NOMO-1 (cell line): ENCODE results near the gene MAP1LC3B.
"Not testable (repeated sequence)": the region's sequence is repeated elsewhere in the genome, so short reads cannot be mapped to it uniquely, and the experiment has no call there.

Experiments
- DNase-seq, 2 experiments: peaks; one replicate each; lab custom pipeline; 2025; ENCODE audit not compliant: unreplicated experiment in 2 of 2; lab: John Stamatoyannopoulos, UW

MAP1LC3B gene

DNA sequence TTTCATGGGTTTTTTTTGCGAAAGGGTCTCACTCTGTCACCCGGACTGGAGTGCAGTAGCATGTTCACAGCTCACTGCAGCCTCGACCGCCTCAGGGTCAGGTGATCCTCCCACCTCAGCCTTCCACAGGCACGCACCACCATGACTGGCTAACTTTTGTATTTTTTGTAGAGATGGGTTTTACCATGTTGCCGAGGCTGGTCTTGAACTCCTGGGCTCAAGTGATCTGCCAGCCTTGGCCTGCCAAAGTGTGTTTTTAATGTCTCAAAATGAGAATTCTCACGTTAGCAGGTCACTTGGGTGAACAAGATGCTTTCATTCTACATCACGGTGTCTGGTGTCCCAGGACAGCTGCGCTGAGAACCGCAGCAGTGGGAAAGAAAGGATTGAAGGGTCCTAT, 11.7 kb upstream of the MAP1LC3B start:
- no peak for DNase-seq

- DNase-seq: no peak
Observed at GRCh38 chr16:87380881-87381280, 11.3 kb upstream of the MAP1LC3B start.

DNA sequence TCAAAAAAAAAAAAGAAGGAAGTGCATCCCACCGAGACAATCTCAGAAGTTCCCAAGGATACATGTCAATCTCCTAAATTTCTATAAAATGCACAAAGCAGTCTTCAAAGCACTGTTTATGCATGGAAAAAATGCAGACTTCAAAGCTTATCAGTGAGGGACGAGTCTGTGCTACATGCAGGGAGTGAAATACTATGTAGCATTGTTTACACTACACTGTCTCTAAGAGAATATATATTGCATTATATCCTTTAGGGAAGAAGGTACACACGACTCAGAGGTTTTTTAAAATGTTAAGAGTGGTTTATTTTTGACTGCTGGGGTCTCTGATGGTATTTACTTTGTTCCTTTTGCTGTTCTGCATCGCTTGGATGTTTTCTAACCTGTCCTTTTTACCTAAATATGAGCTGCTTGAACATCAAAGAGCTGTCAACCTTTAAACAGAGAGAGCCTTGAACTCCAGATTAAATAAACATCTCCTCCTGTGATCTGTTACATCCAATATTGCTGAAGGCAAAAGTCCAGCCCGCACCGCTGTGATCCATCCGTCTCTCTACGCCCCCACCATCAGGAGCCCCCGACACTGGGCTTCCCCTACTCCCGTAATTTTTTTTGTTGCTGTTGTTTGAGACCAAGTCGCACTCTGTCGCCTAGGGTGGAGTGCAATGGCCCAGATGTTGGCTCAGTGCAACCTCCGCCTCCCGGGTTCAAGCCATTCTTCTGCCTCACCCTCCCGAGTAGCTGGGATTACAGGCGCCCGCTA, 9.9 kb upstream of the MAP1LC3B start:
- no peak for DNase-seq

DNA sequence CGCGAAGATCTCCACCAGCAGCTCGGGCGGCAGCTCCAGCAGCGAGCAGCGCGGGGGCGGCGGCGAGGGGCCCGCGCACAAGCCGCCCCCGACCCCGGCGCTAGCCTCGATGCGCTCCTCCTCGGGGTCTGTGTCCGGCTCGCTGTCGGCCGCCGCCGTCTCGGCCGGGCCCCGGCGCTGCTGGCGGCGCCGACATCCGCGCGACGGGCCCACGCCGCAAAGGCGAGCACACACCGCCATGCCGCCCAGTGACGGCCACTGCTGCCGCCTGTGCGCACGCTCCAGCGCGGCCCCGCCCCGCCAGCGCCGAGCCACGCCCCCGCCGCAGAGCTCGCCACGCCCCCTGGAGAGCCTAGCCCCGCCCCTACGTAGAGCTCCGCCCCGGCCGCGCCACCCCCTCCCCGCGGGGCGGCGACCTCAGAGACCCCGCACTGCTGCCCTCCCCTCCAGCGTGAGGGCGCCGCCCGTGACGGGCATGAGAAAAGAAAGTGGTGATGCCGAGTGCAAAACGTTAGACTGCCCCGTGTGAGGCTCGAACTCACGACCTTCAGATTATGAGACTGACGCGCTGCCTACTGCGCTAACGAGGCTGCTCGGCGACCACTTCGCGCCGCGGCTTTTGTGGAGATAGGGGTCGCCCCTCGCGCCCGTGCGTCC, 8.5 kb upstream of the MAP1LC3B start, which contains the start of gene FBXO31:
Gene FBXO31 (minus strand): TSS at position 272 of the 657 bp plus-strand sequence. CDS start 32 bp downstream, at position 240.
- DNase-seq: peak; percentile 68 to 92

- peak in 1 of 2 experiments; percentile 57 for DNase-seq
Observed at GRCh38 chr16:87384162-87384874, 7.8 kb upstream of the MAP1LC3B start.

DNA sequence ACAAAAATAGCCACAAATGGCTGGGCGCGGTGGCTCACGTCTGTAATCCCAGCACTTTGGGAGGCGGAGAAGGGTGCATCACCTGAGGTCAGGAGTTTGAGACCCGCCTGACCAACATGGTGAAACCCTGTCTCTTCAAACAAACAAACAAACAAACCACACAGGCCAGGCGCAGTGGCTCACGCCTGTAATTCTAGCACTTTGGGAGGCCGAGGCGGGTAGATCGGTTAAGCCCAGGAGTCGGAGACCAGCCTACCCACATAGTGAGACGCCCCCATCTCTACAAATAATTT, 7.3 kb upstream of the MAP1LC3B start:
- not testable (repeated sequence) for DNase-seq

- peak; percentile 97 to 99 for DNase-seq
Observed at GRCh38 chr16:87387942-87388817, 4.0 kb upstream of the MAP1LC3B start.

GRCh38 chr16:87388818-87389134, 3.4 kb upstream of the MAP1LC3B start:
- no peak for DNase-seq

- no peak for DNase-seq
Observed at GRCh38 chr16:87389245-87389644, 2.9 kb upstream of the MAP1LC3B start.

GRCh38 chr16:87389914-87390313, 2.2 kb upstream of the MAP1LC3B start:
- not testable (repeated sequence) for DNase-seq

DNA sequence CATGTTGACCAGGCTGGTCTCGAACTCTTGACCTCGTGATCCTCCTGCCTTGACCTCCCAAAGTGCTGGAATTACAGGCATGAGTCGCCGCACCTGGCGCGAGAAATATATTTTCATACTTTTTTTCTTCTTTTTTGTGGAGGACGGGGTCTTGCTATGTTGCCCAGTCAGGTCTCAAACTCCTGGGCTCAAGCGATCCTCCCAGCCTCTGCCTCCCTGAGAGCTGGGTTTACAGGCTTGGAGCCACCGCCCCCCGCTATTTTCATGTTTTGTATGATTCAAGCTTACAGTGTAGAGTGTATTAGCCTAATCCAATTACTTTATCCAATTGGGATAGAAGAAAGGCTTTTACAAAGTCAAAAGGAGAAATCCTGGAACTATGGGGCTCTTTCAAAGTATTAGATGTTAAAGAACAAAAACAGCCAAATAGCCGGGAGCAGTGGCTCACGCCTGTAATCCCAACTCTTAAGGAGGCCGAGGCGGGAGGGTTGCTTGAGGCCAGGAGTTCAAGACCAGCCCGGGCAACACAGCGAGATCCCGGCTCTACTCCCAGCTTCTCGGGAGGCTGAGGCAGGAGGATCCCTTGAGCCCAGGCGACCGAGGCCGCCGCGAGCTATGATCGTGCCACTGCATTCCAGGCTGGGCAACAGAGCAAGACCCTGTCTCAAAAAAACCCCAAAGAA, 1.4 kb upstream of the MAP1LC3B start:
- DNase-seq: no peak

DNA sequence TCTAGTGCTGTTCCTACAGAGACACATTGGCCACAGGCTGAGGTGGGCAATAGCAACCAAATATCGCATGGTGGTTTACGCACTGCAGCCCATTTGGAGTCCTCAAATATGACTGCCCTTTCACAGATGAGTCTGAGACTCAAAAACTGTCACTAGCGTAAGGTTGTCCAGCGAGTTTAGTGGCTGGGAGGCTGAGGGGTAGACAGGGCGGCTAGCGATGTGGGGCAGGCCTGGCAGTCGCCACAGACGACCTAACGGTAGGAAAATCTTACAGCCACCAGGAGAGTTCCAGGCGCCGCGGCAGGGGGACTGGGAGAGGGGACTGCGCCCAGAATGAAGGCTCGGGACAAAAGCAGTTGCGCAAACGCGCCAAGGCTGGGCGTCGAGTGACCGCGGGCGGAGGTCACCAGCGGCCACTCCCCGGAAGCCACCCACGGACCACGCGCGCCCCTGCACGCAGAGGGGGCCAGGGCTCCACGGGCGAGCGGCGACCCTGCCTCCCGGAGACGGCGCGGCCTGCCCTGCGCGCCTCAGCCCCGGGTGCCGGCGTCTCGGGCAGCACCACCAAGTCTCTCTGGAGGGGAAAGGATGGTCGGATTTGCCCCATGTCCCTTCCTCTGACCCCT, 699 bp upstream of the MAP1LC3B start:
- no peak for DNase-seq

DNA sequence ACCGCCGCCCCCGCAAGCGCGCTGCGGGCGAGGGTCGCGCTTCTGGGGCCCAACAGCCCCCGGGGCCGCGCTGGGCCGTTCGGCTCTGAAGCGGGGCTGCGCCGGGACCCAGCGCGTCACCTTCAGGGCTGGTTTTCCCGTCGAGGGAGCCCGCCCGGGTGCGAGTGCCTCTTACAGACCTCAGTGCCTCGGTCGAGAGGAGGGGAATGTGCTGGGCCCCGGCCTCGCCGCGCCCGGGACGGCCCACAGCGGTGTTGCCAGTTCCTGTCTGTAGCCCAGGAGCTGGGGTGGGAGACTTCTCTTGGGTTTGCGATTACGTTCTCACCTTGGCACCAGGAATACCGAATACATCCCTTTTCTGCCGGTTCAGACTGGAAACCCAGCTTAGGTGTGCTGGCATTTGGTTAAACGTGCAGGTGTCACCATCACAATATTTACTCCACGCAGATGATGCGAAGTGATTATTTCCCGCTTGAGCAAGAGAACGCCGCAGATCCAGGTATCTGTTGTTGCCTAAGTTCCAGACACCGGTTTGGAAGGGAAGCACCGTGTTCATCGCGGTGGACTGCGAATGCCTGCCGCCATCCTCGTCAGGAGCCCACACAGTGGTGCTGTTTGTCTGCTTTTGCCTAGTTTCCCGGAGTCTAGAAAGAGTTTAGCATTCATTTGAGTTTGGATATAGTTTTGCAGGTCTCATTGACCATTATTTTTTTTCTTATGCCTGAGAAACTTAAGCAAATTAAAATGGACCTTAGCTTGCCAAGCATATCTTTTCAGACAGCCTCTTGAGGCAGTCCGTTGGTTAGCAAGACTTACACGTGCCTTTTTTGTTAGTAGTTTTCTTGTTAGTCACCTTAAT, 914 bp downstream of the MAP1LC3B start:
- peak; percentile 38 to 45 for DNase-seq

DNA sequence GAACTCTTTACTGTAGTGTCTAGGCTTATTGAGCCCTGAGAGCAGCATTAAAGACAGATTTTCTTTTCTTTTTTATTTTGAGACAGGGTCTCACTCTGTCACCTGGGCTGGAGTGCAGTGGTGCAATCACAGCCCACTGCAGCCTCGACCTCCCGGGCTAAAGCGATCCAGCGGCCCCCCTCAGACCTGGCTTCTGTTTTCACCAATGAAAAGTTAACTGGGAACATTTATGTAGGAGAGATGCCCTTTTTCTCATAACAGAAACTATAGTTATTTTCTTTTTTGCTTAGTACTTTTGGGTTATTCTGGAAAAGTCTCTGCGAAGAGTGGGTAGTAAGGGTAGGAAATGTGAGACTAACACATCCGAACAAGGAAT, 1.5 kb downstream of the MAP1LC3B start:
- no peak for DNase-seq

DNA sequence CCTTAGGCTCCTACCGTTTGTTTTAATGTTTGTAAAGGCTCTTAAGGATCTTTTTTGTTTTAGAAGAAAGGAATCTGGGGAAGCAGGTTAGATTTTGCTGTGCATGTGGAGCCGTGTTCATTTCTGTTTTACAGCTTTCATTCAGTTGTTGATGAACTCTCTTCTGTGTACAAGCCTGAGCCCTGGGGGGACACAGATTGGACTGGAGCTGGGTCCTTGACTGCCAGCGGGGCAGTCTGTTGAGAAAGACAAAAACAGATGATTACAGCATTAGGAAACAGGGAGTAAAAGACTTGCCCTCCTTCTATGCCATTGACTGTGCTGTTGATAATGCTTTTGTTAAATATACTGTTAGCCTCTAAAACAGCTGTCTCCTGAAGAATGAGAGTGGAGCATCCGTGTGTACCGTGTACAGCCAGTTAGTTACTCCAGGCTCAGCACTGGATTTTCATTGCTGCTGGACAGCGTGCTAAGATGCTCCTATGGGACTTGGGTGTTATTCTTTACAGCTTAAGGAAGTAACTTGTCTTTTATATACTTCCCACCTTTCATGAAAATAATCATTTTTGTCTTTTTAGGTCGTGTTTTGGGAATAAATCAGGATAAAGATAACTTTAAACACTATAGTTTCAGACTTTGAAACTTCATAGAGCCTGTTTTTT, 3.2 kb downstream of the MAP1LC3B start:
- no peak for DNase-seq

GRCh38 chr16:87404764-87405625, 12.9 kb downstream of the MAP1LC3B start:
- DNase-seq: no peak

- no peak for DNase-seq
Observed at GRCh38 chr16:87406495-87407088, 14.5 kb downstream of the MAP1LC3B start.
